ENCODE measurements around the gene ERICH3.

ERICH3 gene

DNA sequence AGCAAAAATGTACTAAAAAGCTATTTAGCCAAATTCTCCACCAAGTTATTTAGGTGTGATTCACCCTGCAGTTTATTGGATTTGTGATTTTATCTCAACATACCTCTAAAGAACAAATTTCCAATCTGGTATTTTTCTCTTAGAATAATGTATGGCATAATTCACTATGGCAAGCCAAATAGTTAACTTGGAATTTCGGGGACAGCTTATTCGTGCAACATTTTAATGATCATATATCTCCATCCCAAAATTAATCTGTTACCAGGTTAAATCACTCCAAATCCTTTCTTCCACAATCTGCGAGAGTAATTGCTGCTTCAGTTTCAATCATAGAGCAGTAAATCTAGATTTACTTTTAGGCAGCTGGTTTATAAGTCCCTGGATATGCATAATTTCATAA, 53.4 kb downstream of the ERICH3 start:
- Histone ChIP-seq H3K9me2 (replicated peaks; ENCODE audit: insufficient read depth, low read length) (no peaks in the 10 kb centered on the region), H3F3A (ENCODE audit: insufficient read depth) (no peaks in the 10 kb centered on the region), H3K27me3 (ENCODE audit: low read length) (no peaks in the 10 kb centered on the region), H4K20me1 (ENCODE audit: low read depth, low read length) (no peaks in the 10 kb centered on the region), H3K9me3 (ENCODE audit: insufficient read depth, low read length) (no peaks in the 10 kb centered on the region), H3K9ac (ENCODE audit: low read length) (no peak overlapping the region), H3K36me3 (ENCODE audit: low read length) (no peaks in the 10 kb centered on the region), H2AFZ (ENCODE audit: low read depth, low read length, severe bottlenecking) (no peak overlapping the region), H3K79me2 (ENCODE audit: insufficient read depth, low read length) (no peaks in the 10 kb centered on the region), H3K27ac (ENCODE audit: low read depth, low read length) (no peak overlapping the region), H3K4me2 (ENCODE audit: low read depth, low read length, poor library complexity, severe bottlenecking) (no peak overlapping the region), H3K4me3 (ENCODE audit: insufficient read depth, low read length, poor library complexity, severe bottlenecking) (no peak overlapping the region)
- TF ChIP-seq EZH2phosphoT487 (conservative IDR thresholded peaks at IDR 0.05; ENCODE audit: low read length) = no peak
- TF ChIP-seq, protein P1, sequence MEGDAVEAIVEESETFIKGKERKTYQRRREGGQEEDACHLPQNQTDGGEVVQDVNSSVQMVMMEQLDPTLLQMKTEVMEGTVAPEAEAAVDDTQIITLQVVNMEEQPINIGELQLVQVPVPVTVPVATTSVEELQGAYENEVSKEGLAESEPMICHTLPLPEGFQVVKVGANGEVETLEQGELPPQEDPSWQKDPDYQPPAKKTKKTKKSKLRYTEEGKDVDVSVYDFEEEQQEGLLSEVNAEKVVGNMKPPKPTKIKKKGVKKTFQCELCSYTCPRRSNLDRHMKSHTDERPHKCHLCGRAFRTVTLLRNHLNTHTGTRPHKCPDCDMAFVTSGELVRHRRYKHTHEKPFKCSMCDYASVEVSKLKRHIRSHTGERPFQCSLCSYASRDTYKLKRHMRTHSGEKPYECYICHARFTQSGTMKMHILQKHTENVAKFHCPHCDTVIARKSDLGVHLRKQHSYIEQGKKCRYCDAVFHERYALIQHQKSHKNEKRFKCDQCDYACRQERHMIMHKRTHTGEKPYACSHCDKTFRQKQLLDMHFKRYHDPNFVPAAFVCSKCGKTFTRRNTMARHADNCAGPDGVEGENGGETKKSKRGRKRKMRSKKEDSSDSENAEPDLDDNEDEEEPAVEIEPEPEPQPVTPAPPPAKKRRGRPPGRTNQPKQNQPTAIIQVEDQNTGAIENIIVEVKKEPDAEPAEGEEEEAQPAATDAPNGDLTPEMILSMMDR (IDR thresholded peaks at IDR 0.05; ENCODE audit: insufficient read depth, low read length, poor library complexity, severe bottlenecking) = no peak

DNA sequence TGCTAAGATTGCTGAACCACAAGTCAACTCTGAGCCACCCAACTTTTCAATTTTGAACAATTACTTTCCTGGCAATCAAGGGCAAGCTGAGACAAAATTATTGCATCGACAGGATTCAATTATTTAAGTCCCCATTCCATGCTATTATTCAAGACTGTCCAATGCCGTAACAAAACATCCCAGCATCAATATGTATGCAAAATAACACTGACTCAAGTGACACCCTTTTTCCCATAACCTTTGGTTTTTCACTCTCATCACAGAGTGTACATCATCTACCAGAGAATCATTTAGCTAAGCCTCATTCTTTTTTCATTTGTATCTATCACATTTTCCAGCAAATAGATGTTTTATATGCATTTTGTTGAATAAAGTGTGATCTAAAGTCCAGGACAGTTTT, 54.6 kb downstream of the ERICH3 start:
- Histone ChIP-seq H3K27ac (ENCODE audit: low read depth, low read length) (no peak overlapping the region), H3K4me3 (ENCODE audit: insufficient read depth, low read length, poor library complexity, severe bottlenecking) (no peak overlapping the region), H3K36me3 (ENCODE audit: low read length) (no peaks in the 10 kb centered on the region), H3K27me3 (ENCODE audit: low read length) (no peaks in the 10 kb centered on the region), H3K9me3 (ENCODE audit: insufficient read depth, low read length) (no peaks in the 10 kb centered on the region), H3K79me2 (ENCODE audit: insufficient read depth, low read length) (no peaks in the 10 kb centered on the region), H3K9ac (ENCODE audit: low read length) (no peak overlapping the region), H4K20me1 (ENCODE audit: low read depth, low read length) (no peaks in the 10 kb centered on the region), H3K9me2 (replicated peaks; ENCODE audit: insufficient read depth, low read length) (no peaks in the 10 kb centered on the region), H3F3A (ENCODE audit: insufficient read depth) (no peaks in the 10 kb centered on the region), H2AFZ (ENCODE audit: low read depth, low read length, severe bottlenecking) (no peak overlapping the region), H3K4me2 (ENCODE audit: low read depth, low read length, poor library complexity, severe bottlenecking) (no peak overlapping the region)
- TF ChIP-seq EZH2phosphoT487 (conservative IDR thresholded peaks at IDR 0.05; ENCODE audit: low read length) = no peak
- TF ChIP-seq, protein P1 (IDR thresholded peaks at IDR 0.05; ENCODE audit: insufficient read depth, low read length, poor library complexity, severe bottlenecking) = no peak

DNA sequence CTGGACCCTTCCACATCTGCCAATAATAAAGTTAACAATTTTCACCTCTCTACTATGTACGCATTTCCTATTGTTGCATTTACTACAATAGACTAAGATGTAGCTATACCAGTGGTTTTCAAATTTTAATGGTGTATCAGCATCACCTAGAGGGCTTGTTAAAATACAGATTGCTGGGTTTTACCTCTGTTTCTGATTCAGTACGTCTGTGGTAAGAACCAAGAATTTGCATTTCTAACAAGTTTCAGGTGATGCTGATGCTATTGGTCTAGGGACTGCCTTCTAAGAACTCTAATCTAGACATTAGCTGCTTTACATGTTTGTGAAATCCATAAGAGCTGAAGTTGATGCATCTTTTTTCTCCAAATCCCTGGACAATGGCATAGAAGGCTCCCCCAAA, 59.7 kb downstream of the ERICH3 start:
- no peaks in the 10 kb centered on the region for H3K9me2 ChIP-seq (replicated peaks; ENCODE audit: insufficient read depth, low read length)
- no peaks in the 10 kb centered on the region for H3K9me3 ChIP-seq (ENCODE audit: insufficient read depth, low read length)
- no peaks in the 10 kb centered on the region for H3K79me2 ChIP-seq (ENCODE audit: insufficient read depth, low read length)
- H2AFZ ChIP-seq (ENCODE audit: low read depth, low read length, severe bottlenecking) = no peak overlapping the region
- H3F3A ChIP-seq (ENCODE audit: insufficient read depth) = no peaks in the 10 kb centered on the region
- no peak overlapping the region for H3K27ac ChIP-seq (ENCODE audit: low read depth, low read length)
- no peaks in the 10 kb centered on the region for H3K27me3 ChIP-seq (ENCODE audit: low read length)
- H3K4me2 ChIP-seq (ENCODE audit: low read depth, low read length, poor library complexity, severe bottlenecking) = no peak overlapping the region
- H4K20me1 ChIP-seq (ENCODE audit: low read depth, low read length) = no peaks in the 10 kb centered on the region
- TF ChIP-seq, protein P1 (IDR thresholded peaks at IDR 0.05; ENCODE audit: insufficient read depth, low read length, poor library complexity, severe bottlenecking) = no peak
- no peak for TF ChIP-seq EZH2phosphoT487 (conservative IDR thresholded peaks at IDR 0.05; ENCODE audit: low read length)
- no peak overlapping the region for H3K9ac ChIP-seq (ENCODE audit: low read length)
- H3K4me3 ChIP-seq (ENCODE audit: insufficient read depth, low read length, poor library complexity, severe bottlenecking) = no peak overlapping the region
- H3K36me3 ChIP-seq (ENCODE audit: low read length) = no peaks in the 10 kb centered on the region

All from SU-DHL-6 (cell line).